Activated CD4-positive, alpha-beta T cell treated with anti-CD3 and anti-CD28 coated beads, Interleukin-2, amount 50 U/mL, for 24 hours (primary cell): Measurements from ENCODE around the gene FAM118B.
A peak's percentile ranks its signal among the peaks of the same experiment; 100 is the strongest.
"Not testable (repeated sequence)": the region's sequence is repeated elsewhere in the genome, so short reads cannot be mapped to it uniquely, and the experiment has no call there.

ENCODE experiments used
- DNase-seq, 2 donors: peaks; one replicate each; pipeline ENCODE4 v3.0.0-alpha.2; 2020; ENCODE audit warnings: low read depth in 1 of 2, low spot score in 1 of 2

FAM118B gene

GRCh38 chr11:126268708-126269579 lies 57.4 kb downstream of the FAM118B start, which contains the start of the genes FOXRED1 and SRPRA:
Gene FOXRED1 (plus strand): TSS chr11:126269154. CDS start chr11:126269207, 53 bp downstream.
Gene SRPRA (minus strand): TSS chr11:126268895. CDS start chr11:126268804, 91 bp downstream.
- peak; percentile 99 for DNase-seq

DNA sequence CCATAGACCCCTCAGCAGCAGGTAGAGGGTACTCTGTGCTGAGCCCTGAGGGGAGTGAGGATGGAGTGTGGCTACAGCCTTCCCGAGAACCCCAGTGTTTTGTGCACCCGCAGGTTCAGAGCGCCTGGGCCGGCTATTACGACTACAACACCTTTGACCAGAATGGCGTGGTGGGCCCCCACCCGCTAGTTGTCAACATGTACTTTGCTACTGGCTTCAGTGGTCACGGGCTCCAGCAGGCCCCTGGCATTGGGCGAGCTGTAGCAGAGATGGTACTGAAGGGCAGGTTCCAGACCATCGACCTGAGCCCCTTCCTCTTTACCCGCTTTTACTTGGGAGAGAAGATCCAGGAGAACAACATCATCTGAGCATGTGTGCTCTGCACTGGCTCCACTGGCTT lies 65.7 kb downstream of the FAM118B start:
- no peak for DNase-seq

GRCh38 chr11:126277780-126278179 lies 66.2 kb downstream of the FAM118B start:
- DNase-seq, result no peak

DNA sequence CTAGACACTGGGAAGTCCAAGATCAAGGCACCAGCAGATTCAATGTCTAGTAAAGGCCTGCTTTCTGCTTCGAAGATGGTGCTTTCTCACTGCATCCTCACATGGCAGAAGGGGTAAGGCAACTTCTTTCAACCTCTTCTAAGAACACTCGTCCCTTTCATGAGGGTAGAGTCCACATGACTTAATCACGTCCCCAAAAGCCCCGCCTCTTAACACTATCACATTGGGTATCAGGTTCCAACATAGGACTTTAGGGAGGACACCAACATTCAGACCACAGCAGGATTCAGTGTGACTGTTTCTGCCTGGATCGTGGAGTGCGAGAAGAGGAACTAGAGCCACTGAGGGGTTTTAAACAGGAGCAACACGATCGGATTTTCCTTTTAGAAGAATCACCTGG lies 67.6 kb downstream of the FAM118B start:
- no peak for DNase-seq

- DNase-seq, result no peak
Observed at GRCh38 chr11:126280595-126280994, 69.0 kb downstream of the FAM118B start.

DNA sequence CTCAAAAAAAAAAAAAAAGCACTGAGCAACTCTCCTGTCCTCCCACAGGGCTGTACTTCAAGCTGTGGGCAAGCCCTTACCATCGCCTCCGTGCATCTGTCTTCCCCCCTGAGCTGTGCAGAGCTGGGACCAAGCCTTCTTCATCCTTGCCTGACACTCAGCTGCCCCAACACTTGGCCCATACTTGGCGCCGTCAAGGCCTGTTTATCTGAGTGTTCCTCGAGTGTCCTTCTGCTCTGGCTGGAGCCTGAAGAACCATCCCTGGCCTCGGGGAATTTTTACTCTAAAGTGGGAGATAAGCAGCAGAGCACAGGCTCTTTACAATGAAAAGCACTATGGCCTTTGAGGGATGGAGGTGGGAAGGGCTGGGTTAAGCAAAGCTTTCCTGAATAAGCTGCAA lies 69.7 kb downstream of the FAM118B start:
- DNase-seq, result no peak

GRCh38 chr11:126281666-126282175 lies 70.1 kb downstream of the FAM118B start:
- no peak for DNase-seq

DNA sequence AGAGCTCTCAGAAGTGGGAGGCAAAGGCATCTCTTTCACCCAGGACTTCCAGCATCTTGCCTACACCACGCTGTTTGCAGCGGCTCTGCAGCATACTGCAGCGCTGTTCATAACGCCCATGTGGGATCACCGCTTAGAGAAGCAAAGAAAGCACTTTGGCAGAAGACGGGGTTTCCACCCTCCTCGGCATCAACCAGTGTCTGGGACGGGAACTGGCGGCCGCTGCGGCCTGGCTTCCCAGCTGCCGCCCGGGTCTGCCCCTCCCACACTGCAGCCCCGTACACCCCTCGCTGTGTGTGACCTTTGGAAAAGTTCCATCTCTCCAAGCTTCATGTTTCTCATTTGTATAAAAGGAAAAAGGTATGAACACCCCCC lies 70.8 kb downstream of the FAM118B start:
- no peak for DNase-seq

DNA sequence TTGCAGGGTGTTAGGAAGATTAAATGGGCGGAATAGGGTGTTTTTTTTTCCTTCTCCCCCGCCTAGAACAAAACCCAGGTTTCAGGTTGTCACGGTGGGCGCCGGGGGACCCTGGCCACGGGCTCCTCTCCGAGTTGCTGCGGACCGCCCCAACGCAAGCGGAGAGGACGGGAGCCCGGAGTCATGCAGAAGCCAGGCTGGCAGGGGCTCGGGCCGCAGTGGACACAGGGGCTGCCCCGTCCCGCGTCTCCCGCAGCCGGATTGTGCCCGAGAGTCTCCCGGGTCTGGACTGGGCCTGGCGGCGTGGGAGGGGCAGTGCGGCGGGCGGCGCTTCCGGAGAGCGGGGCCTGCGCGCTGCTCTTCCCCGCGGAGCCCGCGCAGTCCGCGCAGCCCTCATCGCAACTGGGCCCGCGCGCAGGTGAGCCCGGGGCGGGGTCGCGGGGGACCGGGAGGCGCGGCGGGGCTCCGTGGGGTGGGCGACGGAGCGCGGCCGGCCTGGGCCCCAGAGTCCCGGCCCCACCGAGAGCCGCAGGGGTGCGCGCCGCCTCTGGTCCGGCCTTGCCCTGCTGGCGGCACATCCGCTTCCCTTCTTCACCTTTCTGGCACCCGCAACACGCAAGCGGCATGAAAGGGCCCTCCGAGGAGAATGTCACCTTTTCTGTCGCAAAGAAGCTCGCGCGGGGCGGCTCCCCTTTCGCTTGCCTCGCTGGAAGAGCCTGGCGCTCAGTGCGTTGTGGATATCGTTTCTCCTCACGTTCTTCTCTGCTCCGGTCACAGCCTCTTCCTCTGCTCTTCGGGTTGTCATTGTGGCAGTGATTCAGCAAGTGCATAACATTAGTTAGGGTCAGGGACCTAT lies 71.4 kb downstream of the FAM118B start, which contains the start of gene TIRAP:
Gene TIRAP (plus strand): TSS at position 358 of the 856 bp plus-strand sequence. CDS start 7,802 bp downstream, outside the sequence.
- peak; percentile 30 to 31 for DNase-seq

DNA sequence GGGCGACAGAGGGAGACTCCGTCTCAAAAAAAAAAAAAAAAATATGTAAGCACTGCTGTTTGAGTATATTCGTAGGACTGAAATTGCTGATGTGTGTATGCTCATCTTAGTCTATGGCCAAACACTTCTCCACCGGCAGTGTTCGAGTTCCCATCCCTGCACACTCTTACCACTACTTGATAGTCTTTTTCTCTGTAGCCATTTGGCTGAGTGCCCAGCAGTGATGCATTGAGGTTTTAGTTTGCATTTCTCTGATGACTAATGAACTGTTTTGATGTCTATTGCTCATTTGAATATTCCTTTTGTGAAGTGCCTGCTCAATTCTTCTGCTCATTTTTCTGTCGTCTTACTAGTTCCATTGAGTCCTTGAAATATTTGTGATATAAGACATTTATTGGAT lies 73.2 kb downstream of the FAM118B start:
- DNase-seq, result peak; percentile 74 to 88

- no peak for DNase-seq
Observed at GRCh38 chr11:126288237-126288636, 76.7 kb downstream of the FAM118B start.

GRCh38 chr11:126290887-126291286 lies 79.3 kb downstream of the FAM118B start:
- no peak for DNase-seq

DNA sequence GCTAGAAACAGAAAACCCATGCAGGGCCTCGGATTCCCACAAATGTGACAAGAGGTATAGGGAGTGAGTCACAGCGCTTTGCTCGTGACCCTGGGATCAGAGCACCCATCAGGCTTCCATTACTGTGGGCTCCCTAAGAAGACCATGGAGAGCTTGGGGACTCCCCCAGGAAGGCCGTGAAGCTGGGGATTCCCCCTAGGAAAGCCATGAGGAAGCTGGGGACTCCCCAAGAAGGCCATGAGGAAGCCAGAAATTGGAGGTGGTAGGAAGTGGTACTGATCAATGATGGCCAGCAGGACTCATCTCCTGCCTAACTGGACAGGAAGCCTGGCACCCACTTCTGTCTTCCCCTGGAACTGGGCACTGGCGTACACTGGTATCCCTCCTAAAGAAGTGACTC lies 82.1 kb downstream of the FAM118B start:
- no peak for DNase-seq

- DNase-seq, result no peak
Observed at GRCh38 chr11:126297004-126297403, 85.4 kb downstream of the FAM118B start.

GRCh38 chr11:126303623-126304456 lies 92.3 kb downstream of the FAM118B start, which contains the start of gene DCPS:
Gene DCPS (plus strand): TSS chr11:126304060. CDS start chr11:126304081, 21 bp downstream.
- peak; percentile 78 for DNase-seq

- no peak for DNase-seq
Observed at GRCh38 chr11:126304457-126305075, 93.0 kb downstream of the FAM118B start.

DNA sequence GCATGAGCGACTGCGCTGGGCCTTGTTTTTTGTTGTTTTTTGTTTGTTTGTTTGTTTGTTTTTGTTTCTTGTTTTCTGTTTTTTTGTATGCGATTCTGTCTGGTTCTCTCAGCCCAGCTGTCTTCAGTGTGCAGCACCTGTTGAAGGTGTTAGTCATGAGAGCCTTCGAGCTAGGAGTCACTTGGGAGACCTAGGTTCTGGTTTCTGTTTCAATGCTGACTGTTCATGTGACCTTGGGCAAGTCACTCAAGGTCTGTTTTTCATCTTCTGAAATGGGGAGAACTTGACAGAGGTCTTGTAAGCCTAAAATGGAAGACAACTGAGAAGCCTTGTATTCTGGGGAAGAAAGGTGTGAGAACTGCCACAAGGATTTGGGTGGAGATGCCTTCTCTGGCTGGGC lies 94.1 kb downstream of the FAM118B start:
- peak in 1 of 2 donors; percentile 34 for DNase-seq

DNA sequence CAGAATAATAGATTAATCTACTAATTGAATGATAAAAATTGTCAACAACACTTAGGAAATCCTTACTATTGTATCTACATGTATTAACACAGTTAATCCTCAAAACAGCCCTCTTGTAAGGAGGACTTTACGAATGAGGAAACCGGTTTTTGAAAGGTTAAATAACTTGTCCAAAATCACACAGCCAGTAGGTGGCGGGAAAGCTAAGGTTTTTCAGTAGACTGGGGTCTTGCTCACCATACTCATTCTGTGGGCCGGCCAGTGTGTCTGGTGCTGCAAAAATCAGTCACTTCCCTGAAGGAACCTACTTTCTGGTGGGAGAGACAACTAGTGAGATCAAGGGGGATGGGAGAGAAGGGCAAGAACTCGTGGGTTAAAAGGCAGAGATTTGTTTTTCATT lies 96.1 kb downstream of the FAM118B start:
- DNase-seq, result no peak

GRCh38 chr11:126308271-126308671 lies 96.7 kb downstream of the FAM118B start:
- DNase-seq, result no peak

GRCh38 chr11:126308771-126309170 lies 97.2 kb downstream of the FAM118B start:
- DNase-seq, result not testable (repeated sequence)
